ENCODE results near the gene SLC9A9. TPM values are rescaled to one million over a fixed set of nuclear protein-coding genes. Genes with fewer than 3 reads are reported as not detected.
A peak's percentile ranks its signal among the peaks of the same experiment; 100 is the strongest.

SLC9A9 gene
- total RNA-seq, 4 donors from 2014 or later: 10.1 to 27.2 (median 16.7) TPM

- no peak for TF ChIP-seq POLR2AphosphoS5 (IDR thresholded peaks at IDR 0.05)
- TF ChIP-seq EP300 (IDR thresholded peaks at IDR 0.05): no peak
- TF ChIP-seq CTCF (IDR thresholded peaks at IDR 0.05): no peak
- no peak for TF ChIP-seq POLR2A (IDR thresholded peaks at IDR 0.05)
- H3K4me1 ChIP-seq: no peaks in the 10 kb centered on the region
- no peak overlapping the region for H3K4me3 ChIP-seq
- ATAC-seq: no peak
- no peaks in the 10 kb centered on the region for H3K9me3 ChIP-seq
- peaks cover 0 to 18% of the 10 kb centered on the region in 2 donors for H3K36me3 ChIP-seq
- no peak overlapping the region for H3K27ac ChIP-seq
- 94 to 100% methylated on average over 3 of the region's 3 CpGs for WGBS, 2 donors (ENCODE audit: low coverage in 1 of 2)
- no peaks in the 10 kb centered on the region for H3K27me3 ChIP-seq
Measured at GRCh38 chr3:143548393-143548792, 299.9 kb downstream of the SLC9A9 start.

- no peaks in the 10 kb centered on the region for H3K9me3 ChIP-seq
- H3K4me1 ChIP-seq: peaks cover 12 to 33% (median 22%) of the 10 kb centered on the region in 3 donors
- H3K27me3 ChIP-seq: no peaks in the 10 kb centered on the region
- H3K4me3 ChIP-seq: no peak overlapping the region
- ATAC-seq: peak; percentile 81
- peak overlapping the region in 3 of 4 donors; percentile 50 to 56 (median 51) for H3K27ac ChIP-seq
- no peaks in the 10 kb centered on the region for H3K36me3 ChIP-seq
- 7 to 17% methylated on average over 2 of the region's 2 CpGs for WGBS, 2 donors (ENCODE audit: low coverage in 1 of 2)
- no peak for TF ChIP-seq POLR2A (IDR thresholded peaks at IDR 0.05)
- no peak for TF ChIP-seq CTCF (IDR thresholded peaks at IDR 0.05)
- no peak for TF ChIP-seq POLR2AphosphoS5 (IDR thresholded peaks at IDR 0.05)
- TF ChIP-seq EP300 (IDR thresholded peaks at IDR 0.05): no peak
Measured at GRCh38 chr3:143538577-143538981, 309.7 kb downstream of the SLC9A9 start.

- Histone ChIP-seq H3K27ac (peak overlapping the region in 3 of 4 donors; percentile 50 to 56 (median 51)), H3K9me3 (no peaks in the 10 kb centered on the region), H3K4me1 (peaks cover 12 to 33% (median 22%) of the 10 kb centered on the region in 3 donors), H3K36me3 (no peaks in the 10 kb centered on the region), H3K4me3 (no peak overlapping the region), H3K27me3 (no peaks in the 10 kb centered on the region)
- 67 to 69% methylated on average over 1 of the region's 1 CpG for WGBS, 2 donors (ENCODE audit: low coverage in 1 of 2)
- TF ChIP-seq POLR2AphosphoS5 (IDR thresholded peaks at IDR 0.05): no peak
- TF ChIP-seq EP300 (IDR thresholded peaks at IDR 0.05): no peak
- no peak for TF ChIP-seq CTCF (IDR thresholded peaks at IDR 0.05)
- no peak for TF ChIP-seq POLR2A (IDR thresholded peaks at IDR 0.05)
- ATAC-seq: no peak
Measured at GRCh38 chr3:143538061-143538460, 310.2 kb downstream of the SLC9A9 start.

GRCh38 chr3:143536817-143537535, 311.3 kb downstream of the SLC9A9 start:
- peaks cover 12 to 33% (median 22%) of the 10 kb centered on the region in 3 donors for H3K4me1 ChIP-seq
- H3K4me3 ChIP-seq: no peak overlapping the region
- no peak for ATAC-seq
- no peaks in the 10 kb centered on the region for H3K9me3 ChIP-seq
- H3K36me3 ChIP-seq: no peaks in the 10 kb centered on the region
- peak overlapping the region in 3 of 4 donors; percentile 33 to 52 (median 48) for H3K27ac ChIP-seq
- 15 to 28% methylated on average over 2 of the region's 3 CpGs for WGBS, 2 donors (ENCODE audit: low coverage in 1 of 2)
- H3K27me3 ChIP-seq: no peaks in the 10 kb centered on the region
- no peak for TF ChIP-seq EP300 (IDR thresholded peaks at IDR 0.05)
- no peak for TF ChIP-seq POLR2A (IDR thresholded peaks at IDR 0.05)
- TF ChIP-seq POLR2AphosphoS5 (IDR thresholded peaks at IDR 0.05): no peak
- no peak for TF ChIP-seq CTCF (IDR thresholded peaks at IDR 0.05)

All from gastroesophageal sphincter (tissue), 4 donors.